Fibroblast of skin of right biceps (primary cell): ENCODE data around the gene BCHE.
A peak's percentile ranks its signal among the peaks of the same experiment; 100 is the strongest.

ENCODE experiments used
- DNase-seq: peaks from one replicate; pipeline ENCODE4 v3.0.0-alpha.2; 2013

BCHE gene

GRCh38 chr3:165837058-165837525 lies at the start of gene BCHE:
TSS of gene BCHE (minus strand) at chr3:165837423. CDS start at chr3:165831033, 6,390 bp downstream.
- DNase-seq, result peak; percentile 80

GRCh38 chr3:165885558-165886270 lies 48.5 kb upstream of the BCHE start:
- no peak for DNase-seq

GRCh38 chr3:165884518-165884917 lies 47.3 kb upstream of the BCHE start:
- DNase-seq, result no peak

DNA sequence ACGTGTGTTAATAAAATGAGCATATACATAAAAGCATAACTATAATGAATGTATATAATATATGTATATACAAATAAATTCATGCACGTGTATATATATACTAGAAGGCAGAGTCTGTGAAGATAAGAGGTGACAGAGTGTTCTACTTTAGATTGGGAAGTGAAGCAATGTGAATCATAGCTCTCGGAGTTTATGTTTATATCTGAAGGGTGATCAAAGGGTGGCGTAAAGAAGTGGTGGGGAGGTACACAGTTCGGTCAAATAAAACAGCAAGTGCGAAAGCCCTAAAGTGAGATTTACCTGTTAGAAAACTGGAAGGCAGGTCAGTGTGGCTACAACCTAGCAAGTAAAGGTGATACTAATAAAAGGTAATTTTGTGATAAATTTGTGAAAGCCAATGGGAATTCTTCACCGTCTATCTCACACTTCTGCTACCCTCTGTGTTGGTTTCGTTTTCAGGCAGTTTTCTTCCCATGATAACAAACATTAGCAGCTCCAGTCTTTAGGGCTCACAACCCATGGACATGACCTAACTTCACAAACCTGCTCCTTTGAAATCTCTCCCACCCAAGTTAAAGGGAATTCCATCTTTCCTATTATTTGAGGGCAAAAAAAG lies 46.7 kb upstream of the BCHE start:
- no peak for DNase-seq

DNA sequence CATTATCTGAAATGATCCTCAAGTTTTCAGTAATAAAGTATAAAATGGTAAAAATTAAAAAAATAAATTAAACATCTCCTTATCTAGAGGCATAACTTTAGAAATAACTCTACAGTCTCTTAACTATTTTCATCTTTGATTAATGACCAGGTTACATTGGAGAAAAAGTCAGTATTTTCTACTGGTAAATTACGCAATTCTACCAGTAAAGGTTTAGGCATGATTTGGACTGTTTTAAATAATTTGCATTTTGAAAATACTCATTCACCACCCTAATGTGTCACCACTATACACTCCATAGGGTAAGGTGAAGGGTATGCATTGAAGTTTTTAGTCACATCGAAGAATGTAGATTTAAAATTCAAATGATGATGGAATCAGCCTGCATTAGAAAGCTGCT lies 45.9 kb upstream of the BCHE start:
- DNase-seq, result no peak

DNA sequence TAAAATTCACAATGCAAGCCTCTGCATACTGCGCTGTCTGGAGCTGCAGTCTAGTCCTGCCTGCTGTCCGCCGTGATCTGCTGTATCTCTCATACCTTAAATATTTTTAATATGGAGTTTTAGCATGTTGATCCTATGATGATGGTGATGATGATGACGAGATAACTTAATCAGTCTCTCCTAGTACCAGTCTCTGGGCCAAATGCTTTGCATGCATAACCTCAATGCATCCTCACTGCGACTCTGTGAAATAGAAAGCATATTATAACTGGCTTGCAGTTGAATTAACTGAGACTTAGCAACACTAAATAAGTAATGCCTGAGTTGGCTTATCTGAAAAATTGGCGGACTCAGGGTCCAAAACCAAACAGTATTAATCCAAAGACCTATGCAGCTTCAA lies 38.4 kb upstream of the BCHE start:
- no peak for DNase-seq

- no peak for DNase-seq
Observed at GRCh38 chr3:165874663-165875489, 37.7 kb upstream of the BCHE start.

DNA sequence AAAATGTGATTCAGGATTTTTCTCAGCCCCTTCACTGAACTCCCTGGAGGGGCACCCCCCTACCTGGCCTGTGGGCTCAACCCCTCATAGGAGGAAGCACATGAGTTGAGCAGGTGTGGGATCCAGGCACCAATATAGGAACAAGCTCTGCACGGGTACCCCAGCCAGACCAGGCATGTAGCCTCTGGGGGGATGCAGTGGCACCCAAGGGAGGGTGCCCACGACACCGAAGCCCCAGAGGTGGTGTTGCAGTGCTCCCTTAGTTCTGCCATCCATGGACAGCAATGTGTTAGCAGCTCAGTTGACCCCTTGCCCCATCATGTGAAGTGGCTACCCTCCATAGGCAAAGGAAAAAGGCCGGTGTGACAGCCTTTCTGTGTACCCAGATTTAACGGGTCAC lies 30.9 kb upstream of the BCHE start:
- no peak for DNase-seq

GRCh38 chr3:165859061-165859460 lies 21.8 kb upstream of the BCHE start:
- DNase-seq, result no peak

GRCh38 chr3:165855581-165855980 lies 18.4 kb upstream of the BCHE start:
- DNase-seq, result peak; percentile 63

- peak; percentile 24 for DNase-seq
Observed at GRCh38 chr3:165854696-165855095, 17.5 kb upstream of the BCHE start.

DNA sequence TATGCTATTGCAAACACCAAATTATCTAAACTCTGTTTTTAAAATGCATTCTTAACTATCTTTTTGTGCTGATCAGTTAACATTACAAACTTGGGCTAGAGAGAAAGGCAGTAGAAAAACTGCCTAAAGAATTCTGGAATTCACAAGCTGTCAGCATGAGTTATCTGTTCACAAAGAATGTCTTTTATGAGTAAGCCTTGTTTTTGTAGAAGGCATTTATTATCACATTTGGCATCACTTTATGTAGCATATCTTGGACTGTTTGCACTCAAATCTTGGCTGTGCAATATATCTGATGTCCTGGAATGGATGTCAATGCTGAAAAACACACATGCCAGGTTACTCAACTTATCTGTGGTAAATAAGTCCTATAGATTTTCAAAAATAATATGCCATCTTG lies 15.5 kb upstream of the BCHE start:
- peak; percentile 62 for DNase-seq

DNA sequence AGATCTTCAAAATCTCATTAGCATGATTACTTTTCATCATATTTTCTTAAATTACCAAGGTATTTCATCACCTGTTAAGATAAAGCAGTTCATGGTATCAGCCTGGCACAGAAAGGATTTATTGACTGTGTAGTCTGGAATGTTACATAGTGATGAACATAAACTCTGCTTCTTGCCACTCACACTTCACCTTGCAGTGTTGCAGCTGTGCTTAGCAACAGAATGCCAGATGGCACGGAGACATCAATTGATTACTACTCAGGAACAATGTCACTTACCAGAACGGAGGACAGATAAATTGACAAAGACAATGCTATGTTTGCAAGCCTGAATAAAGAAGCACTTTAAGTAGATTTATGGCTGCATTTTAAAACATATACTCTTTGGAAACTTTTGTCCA lies 15.0 kb upstream of the BCHE start:
- DNase-seq, result no peak

DNA sequence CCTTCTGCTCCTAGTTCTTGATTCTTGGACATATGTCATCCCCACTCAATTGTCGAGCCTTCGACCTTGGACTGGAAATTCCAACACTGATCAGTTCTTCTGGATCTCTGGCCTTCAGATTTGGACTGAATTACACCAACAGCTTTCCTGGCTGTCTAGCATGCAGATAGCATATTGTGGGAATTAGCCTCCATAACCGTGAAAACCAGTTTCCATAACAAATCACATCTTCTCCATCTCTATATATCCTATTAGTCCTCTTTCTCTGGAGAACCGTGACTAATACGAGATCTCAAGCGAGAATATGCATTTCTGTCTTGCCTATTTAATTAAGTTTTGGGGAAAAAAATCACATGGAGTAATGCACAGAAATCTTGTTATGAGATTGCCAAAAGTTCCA lies 8.8 kb upstream of the BCHE start:
- DNase-seq, result no peak

GRCh38 chr3:165839296-165840076 lies 2.3 kb upstream of the BCHE start:
- DNase-seq, result peak; percentile 3

- no peak for DNase-seq
Observed at GRCh38 chr3:165837801-165838200, 578 bp upstream of the BCHE start.

DNA sequence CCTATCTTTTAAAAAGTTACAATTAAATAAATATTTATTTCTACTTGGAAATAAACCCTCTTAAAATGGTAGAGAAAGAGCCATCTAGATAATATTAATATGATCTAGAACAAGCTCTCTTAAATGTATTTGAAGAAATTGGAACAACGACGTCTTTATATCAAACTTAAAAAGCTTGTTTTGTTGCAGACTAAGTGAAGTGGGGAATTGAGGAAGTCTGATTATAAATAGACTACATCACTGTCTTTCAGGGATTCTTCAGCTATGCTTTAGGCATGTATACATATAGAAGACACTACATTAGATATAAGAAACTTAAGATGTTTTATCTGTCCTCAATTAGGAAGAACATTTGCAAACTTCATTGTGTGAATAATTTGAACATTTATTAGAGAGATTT lies 1.8 kb downstream of the BCHE start:
- DNase-seq, result no peak

DNA sequence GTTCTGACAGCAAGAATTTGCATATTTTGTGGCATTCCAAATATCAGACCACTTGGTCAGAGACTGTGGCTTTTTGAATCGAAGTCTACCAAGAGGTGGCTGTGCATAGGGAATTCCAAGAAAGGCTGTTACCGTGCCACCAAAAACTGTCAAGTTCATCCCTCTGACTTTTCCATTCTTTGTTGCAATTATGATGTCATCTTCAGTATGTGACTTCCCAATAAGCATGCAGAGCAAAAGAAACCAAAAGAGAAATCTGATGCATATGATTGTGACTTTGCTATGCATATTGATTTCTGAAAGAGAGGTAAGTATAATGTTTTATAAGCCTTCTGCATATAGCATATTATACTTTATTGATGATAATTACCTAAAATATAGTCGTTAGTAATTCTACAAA lies 6.5 kb downstream of the BCHE start:
- DNase-seq, result peak; percentile 34

DNA sequence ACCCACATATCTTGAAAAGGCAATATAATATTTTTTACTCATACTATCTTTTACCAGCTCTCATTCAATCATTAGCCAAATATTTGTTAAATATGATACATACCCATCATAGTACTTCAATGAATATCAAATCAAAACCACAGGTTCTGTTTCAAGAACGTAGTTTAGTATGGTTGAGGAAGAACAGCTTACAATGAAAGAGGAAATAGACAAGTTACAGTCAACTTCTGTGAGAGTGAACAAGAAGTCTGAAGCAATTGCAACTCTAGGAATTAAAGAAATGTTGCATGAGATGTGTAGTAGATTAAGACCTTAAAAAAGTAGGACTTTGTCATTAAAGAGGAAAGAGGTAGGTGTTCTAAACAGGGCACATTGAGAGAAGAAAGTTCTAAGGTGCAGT lies 9.3 kb downstream of the BCHE start:
- no peak for DNase-seq

DNA sequence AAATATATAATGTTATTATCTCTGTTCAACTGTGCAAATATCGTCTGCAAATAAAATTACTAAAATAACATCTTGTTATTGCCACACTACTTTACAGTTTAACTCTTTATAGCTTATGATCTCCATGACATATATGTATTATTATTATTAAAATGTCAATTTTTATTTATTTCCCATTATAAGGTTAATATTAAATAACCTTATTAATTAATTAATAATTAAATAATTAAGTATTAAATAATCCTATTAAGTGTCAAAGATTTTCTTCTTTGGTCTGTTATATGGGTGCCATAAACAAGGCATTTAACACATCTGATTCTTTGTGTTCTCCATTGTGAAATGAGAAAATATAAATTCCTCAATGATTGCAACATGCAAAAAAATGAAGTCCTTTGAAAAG lies 10.0 kb downstream of the BCHE start:
- DNase-seq, result no peak

DNA sequence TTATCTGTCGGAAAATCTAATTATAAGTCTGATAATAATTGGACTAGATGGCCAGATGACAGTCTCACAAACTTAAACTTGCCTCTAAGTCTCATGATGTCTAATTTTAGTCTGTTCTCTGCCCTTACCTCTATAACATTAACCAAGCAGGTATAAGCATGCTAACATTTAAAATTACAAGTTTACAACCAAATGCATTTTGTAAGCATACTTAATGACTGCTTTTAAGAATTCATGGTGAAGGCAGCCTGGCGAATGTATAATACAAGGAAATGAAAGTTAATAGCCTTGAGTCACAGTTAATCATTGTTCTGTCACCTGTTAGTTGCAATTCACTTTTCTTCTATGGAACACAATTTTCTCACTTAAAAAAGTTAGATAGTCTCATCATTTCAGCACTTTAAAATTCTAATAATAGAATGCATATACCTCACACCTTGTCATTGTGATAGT lies 16.5 kb downstream of the BCHE start:
- no peak for DNase-seq

- DNase-seq, result peak; percentile 10
Observed at GRCh38 chr3:165817160-165817709, 20.0 kb downstream of the BCHE start.

DNA sequence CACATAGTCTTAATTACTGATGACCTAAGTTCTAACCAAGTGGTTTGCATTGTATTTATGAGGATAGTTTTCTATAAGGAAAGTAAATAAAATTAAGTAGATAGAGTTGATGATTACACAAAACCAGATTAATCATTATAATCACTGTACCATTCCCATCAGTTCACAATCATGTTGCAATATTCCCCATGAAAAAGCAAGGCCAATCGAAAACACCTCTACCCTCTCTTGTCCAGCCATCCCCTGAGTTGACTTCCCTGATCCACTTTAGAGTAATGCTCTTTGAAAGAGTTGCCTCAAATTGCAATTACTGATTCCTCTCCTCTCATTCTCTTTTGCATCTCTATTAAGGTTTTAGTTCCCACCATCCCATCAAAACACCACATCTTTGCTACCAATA lies 21.0 kb downstream of the BCHE start:
- DNase-seq, result no peak
